DMS 273 treated with DMSO at 0.1 percent for 48 hours (cell line): ENCODE results near the gene CCNI2.

Source experiments
- DNase-seq: peaks from one replicate; lab custom pipeline; 2025; lab: John Stamatoyannopoulos, UW

CCNI2 gene

GRCh38 chr5:132765311-132766019 is 18.2 kb downstream of the CCNI2 start:
- DNase-seq, result no peak

- DNase-seq, result no peak
These were observed 19.0 kb downstream of the CCNI2 start for GRCh38 chr5:132766020-132766805.

- DNase-seq, result no peak
These were observed 19.5 kb downstream of the CCNI2 start for GRCh38 chr5:132766806-132767055.

GRCh38 chr5:132767150-132767549 is 19.9 kb downstream of the CCNI2 start:
- DNase-seq, result no peak

GRCh38 chr5:132768485-132768868 is 21.3 kb downstream of the CCNI2 start:
- no peak for DNase-seq

DNA sequence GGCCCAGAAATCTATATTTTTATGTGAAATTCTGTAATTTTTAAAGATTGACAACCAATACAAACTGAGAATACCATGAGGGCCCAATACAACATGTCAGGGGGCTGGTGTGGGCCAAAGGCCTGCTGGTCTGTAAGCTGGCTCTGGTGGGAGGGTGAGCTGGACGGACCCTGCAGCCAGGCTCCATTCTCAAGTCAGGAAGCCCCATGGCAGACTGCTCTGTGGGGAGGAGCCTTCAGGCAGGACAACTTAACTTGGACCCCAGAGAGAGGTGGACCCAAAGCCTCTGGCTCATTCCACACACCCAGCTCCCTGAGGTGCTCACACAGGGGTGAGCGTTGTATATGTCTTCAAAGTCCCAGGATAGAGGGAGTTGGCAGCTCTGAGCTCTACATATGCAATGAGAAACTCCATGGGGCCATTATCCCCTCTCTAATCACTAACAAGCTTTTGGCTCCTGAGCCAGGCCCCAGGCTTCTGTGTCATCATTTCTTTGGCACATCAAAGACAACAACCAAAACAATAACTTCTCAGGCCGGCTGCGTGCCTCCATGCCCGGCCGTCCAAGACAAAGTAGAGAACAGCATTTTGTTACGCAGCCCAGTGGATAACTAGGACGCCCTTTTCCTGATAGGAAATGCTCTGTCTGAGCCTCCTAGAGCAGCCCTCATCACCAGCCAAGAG is 23.4 kb downstream of the CCNI2 start:
- DNase-seq, result no peak

DNA sequence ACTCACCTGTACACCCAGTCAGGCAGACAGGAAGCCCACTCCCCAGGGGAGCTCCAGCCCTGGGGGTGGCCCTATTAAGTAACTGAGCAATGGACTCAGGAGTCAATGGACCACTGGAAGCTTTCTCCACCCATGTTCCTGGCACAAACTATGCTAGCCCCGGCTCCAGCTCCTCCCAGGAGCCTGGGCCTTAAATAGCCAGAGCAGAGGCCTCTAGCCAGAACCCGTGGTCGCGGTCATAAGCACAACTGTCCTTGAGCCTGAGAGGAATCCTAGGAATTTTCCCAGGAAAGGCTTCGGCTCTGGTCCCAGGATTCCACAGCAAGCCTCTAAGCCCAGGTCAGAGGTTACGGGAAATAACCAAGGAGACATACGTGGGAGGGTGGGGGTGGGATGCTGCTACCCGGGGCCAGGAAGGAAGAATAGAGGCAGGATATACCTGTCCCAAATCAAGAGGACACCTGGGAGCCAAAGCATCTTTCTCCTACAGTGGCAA is 24.3 kb downstream of the CCNI2 start:
- DNase-seq, result no peak

GRCh38 chr5:132772291-132773070 is 25.3 kb downstream of the CCNI2 start:
- DNase-seq, result no peak

DNA sequence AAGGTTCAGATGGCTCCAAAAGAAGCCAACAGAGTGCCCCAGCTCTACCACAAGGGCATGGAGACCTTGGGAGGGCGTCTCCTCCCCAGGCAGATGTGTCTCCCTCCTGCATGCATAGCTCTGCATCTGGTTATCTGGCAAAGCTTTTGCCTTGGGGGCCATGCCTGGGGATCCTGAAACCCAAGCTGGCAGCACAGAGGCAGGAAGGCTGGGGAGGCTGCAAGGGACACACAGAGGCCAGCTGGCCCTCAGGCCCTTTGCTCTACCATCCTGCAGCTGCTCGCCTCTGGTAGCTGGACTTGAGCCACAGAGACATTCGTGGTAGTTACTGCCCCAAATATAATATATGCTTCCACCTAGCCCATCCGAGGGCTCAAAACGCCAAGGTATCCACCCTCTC is 25.9 kb downstream of the CCNI2 start:
- peak; percentile 59 for DNase-seq

DNA sequence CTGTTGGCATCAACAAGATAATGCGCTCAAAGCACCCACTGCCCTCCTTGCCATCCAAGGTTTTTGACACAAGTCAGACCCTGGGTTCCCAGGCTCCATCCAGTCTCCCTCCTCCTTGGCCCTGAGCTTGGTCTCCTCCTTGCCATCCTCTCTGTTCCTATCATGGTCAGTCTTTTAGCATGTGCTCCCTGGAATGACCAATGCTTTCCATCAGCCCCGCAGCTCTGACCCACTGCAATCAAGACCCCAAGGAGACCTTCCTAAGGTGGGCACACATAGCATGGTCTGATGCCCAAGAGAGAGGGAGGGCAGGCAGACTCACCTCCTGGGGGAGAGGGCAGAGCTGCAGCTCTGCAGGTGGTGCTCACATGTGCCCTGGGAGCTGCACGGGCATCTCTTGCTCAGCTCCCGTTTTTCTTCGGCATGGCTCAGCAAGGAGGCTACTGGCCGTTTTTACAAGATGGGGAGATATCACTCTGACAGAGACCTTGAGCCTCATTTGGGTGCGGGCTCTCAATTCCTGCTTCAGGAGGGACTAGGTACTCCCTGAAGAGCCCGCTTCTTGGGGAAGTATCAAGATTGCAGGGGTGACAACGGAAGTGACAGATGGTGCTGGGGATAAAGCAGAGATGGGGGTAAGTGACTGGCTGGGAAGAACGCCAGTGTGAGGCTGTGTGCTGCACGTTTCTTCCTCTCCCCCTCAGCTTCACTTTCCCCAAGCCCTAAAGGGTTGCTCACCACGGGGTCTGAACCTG is 26.6 kb downstream of the CCNI2 start:
- DNase-seq, result peak; percentile 85

GRCh38 chr5:132774406-132774805 is 27.2 kb downstream of the CCNI2 start:
- DNase-seq, result no peak

GRCh38 chr5:132774896-132775295 is 27.7 kb downstream of the CCNI2 start:
- no peak for DNase-seq

- no peak for DNase-seq
These were observed 28.3 kb downstream of the CCNI2 start for GRCh38 chr5:132775476-132775961.

- DNase-seq, result peak; percentile 53
These were observed 29.1 kb downstream of the CCNI2 start for GRCh38 chr5:132776131-132776937.

- DNase-seq, result no peak
These were observed 29.6 kb downstream of the CCNI2 start for GRCh38 chr5:132776938-132777208.

DNA sequence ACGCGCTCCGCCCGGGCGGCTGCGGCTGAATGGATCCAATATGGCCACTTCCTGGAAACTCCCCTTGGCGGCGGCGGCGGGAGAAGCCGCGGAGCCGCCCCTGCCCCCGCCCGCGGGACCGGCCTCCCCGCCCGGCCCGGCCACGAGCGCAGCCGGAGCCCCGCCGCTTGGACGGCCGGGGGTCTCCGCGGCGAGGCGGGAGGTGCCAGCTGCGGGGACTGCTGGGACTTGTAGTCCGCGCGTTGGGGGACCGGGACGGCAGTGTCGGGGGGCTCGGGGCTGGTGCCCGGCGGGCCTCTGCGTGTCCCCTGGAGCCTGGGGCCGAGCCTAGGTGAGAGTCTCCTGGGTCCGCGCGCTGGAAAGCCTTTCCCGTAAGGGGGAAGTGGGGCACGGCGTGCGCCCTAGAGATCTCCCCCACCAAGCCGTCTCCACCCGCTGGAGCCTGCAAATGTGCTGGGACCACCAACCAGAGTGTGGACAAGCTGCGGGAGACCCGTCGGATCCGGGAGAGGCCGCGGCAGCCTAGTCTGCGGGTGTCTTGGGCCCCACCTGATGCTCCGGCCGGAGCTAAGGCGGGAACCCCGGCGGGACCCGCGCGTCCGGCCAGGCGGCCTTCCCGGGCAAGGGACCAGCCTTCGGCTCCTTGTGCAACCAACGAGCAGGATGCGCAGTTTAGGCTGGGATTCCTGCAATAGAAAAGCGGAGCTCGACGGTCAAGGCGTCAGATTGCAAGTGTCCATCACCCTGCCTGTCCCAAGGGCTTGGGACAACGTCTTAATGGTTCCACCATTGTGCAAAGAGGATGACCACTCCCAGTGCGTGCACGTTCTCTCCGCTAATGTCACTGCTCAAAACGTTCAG is 30.2 kb downstream of the CCNI2 start, which contains the start of gene SEPTIN8:
TSS of gene SEPTIN8 (minus strand) at position 31 of the 861 bp plus-strand sequence. CDS start 102 bp downstream, outside the sequence.
- no peak for DNase-seq

GRCh38 chr5:132778129-132778528 is 30.9 kb downstream of the CCNI2 start:
- DNase-seq, result no peak

DNA sequence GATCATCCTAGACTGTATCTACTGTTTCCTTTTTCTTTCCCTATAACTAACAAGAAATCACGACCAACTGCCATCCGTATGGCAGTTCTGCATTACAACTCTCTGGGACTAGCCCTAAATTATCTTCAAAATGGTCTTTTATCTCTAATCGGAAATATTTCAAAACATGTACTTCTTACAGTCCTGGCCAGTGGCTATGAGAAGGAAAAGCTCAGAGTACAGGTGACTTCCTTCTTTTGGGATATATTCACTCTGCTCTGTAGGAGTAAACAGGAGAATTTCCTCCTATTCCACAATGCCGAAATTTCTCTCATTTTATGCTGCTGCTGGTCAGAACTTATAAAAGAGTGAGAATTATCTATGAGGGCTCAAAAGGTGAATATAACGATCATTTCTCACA is 31.6 kb downstream of the CCNI2 start:
- DNase-seq, result no peak

- no peak for DNase-seq
These were observed 32.7 kb downstream of the CCNI2 start for GRCh38 chr5:132779961-132780360.

GRCh38 chr5:132780577-132780976 is 33.4 kb downstream of the CCNI2 start:
- DNase-seq, result no peak
